Erythroblast (primary cell): ENCODE data around the gene INTS11.

ENCODE experiments used
- GATA1 ChIP-seq: IDR thresholded peaks from 2 replicates; pipeline ENCODE4 v1.6.1; 2011; ENCODE audit warnings: low read depth, mild to moderate bottlenecking, control low read depth, low read length, moderate library complexity
- POLR2A ChIP-seq: IDR thresholded peaks from 2 replicates; pipeline ENCODE4 v1.6.1; 2011; ENCODE audit warnings: mild to moderate bottlenecking, low read length

- TF ChIP-seq POLR2A (no peak), GATA1 (no peak)
Observed at GRCh38 chr1:1373815-1374588, 49.5 kb upstream of the INTS11 start.
